ENCODE data around the gene ELAPOR2. TPM values are rescaled to one million over a fixed set of nuclear protein-coding genes. Genes with fewer than 3 reads are reported as not detected.

Gene ELAPOR2
- total RNA-seq, 4 donors from 2014 or later = 2.3 to 10.5 (median 3.8) TPM

Other genes with a start within 250 kb of the ELAPOR2 start
- gene DMTF1, start 92.8 kb upstream of the ELAPOR2 start, total RNA-seq = 10 to 100 TPM; 10.6 to 31.9 (median 13.1) TPM
- 1 to 10 TPM; 2.8 to 6.5 (median 4.1) TPM for gene TMEM243, start 160.1 kb upstream of the ELAPOR2 start, total RNA-seq

Measured in gastrocnemius medialis (tissue), 4 donors.